ENCODE measurements around the gene LPIN2. TPM values are rescaled to one million over a fixed set of nuclear protein-coding genes. Genes with fewer than 3 reads are reported as not detected.
A peak's percentile ranks its signal among the peaks of the same experiment; 100 is the strongest.

The LPIN2 gene
- total RNA-seq, 1 donor from 2014 or later: 44.9 TPM

DNA sequence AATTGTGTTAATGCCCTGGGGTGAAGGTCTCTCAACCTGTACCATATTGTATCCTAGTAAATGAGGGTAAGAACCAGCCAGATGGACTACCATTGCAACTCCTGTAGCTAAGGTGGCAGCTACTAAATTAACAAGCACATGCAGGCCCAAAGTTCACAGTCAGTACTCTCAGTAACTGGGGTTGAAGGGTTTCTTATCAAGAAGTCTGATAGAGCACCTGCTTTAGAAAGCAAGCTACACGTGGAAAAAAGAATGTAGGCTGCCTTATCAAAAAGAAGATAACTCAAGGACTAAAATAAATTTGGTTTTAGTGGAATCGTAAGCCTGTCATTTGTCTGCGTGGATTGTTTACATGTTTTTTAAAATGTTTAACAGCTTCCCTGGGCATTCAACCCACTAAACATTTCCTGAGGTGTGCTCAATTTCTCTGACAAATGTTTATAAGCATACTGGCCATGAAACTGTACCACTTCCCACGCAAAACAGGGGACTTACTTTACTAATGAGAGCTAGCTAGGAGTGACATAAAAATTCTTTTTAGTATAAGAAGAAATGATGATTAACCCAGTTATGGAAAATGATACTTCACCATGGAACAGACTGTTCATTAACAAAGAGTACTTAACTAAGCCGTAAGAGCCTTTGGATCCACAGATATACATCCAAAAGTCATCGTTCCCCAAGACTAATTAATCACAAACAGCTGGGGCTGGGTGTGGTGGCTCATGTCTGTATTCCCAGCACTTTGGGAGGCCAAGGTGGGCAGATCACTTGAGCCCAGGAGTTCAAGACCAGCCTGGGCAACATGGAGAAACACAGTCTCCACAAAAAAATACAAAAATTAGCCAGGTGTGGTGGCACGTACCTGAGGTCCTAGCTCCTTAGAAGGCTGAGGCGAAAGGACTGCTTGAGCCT is 36.5 kb downstream of the LPIN2 start:
- peak overlapping the region; percentile 36 for H3K27ac Mint-ChIP-seq
- TF ChIP-seq, protein P1, sequence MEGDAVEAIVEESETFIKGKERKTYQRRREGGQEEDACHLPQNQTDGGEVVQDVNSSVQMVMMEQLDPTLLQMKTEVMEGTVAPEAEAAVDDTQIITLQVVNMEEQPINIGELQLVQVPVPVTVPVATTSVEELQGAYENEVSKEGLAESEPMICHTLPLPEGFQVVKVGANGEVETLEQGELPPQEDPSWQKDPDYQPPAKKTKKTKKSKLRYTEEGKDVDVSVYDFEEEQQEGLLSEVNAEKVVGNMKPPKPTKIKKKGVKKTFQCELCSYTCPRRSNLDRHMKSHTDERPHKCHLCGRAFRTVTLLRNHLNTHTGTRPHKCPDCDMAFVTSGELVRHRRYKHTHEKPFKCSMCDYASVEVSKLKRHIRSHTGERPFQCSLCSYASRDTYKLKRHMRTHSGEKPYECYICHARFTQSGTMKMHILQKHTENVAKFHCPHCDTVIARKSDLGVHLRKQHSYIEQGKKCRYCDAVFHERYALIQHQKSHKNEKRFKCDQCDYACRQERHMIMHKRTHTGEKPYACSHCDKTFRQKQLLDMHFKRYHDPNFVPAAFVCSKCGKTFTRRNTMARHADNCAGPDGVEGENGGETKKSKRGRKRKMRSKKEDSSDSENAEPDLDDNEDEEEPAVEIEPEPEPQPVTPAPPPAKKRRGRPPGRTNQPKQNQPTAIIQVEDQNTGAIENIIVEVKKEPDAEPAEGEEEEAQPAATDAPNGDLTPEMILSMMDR (IDR thresholded peaks at IDR 0.05; ENCODE audit: unreplicated experiment): no peak
- no peaks in the 10 kb centered on the region for H3K27me3 Mint-ChIP-seq (ENCODE audit: low read depth)
- H3K36me3 Mint-ChIP-seq: peaks cover 2% of the 10 kb centered on the region
- no peak for DNase-seq (ENCODE audit: low spot score in 2 of 2, unreplicated experiment in 2 of 2)
- peaks cover 46% of the 10 kb centered on the region for H3K4me1 Mint-ChIP-seq
- no peaks in the 10 kb centered on the region for H3K9me3 Mint-ChIP-seq
- no peak overlapping the region for H3K4me3 Mint-ChIP-seq

DNA sequence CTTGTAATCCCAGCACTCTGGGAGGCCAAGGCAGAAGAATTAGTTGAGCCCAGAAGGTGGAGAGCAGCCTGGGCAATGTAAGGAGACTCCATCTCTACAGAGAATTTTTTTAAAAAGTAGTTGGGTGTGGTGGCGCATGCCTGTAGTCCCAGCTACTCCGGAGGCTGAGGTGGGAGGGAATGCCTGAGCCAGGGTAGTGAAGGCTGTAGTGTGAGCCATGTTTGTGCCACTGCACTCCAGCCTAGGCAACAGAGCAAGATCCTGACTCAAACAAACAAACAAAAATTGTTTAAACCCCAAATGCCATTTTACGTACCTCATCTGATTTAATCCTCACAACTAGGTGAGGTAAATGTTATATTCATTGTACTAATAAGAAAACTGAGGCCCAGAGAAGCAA is 38.2 kb downstream of the LPIN2 start:
- Mint-ChIP-seq H3K4me1 (peaks cover 46% of the 10 kb centered on the region), H3K9me3 (no peaks in the 10 kb centered on the region), H3K4me3 (no peak overlapping the region), H3K27ac (no peak overlapping the region), H3K27me3 (ENCODE audit: low read depth) (no peaks in the 10 kb centered on the region), H3K36me3 (peaks cover 7% of the 10 kb centered on the region)
- TF ChIP-seq, protein P1 (IDR thresholded peaks at IDR 0.05; ENCODE audit: unreplicated experiment): no peak
- DNase-seq (ENCODE audit: low spot score in 2 of 2, unreplicated experiment in 2 of 2): no peak

DNA sequence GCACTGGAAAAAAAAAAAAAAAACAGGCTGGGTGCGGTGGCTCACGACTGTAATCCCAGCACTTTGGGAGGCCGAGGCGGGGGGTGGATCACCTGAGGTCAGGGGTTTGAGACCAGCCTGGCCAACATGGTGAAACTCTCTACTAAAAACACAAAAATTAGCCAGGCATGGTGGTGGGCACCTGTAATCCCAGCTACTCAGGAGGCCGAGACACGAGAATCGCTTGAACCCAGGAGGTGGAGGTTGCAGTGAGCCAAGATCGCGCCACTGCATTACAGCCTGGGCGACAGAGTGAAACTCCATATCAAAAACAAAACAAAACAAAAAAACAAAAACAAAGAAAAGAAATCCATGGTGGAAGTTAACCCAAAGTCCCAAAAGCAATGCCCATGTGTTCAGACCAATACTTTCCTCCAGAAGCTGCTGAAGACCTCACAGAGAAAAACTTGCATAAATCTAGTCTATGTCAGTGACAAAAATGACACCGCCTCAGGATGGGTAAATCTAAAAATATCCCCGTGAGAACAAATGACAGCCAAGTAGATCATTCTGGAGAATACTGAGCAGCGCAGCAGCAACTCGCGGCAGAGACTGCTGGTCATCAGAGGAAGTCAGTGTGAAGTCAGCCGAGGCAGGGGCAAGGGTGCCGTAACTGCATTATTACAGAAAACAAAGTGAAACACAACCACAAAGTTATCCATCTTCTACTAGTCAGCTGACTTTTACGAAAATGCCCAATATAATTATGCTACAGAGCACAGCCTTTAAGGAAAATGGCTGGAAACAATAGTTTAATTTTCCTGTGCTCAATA is 41.0 kb downstream of the LPIN2 start:
- TF ChIP-seq, protein P1 (IDR thresholded peaks at IDR 0.05; ENCODE audit: unreplicated experiment): no peak
- Mint-ChIP-seq H3K9me3 (no peaks in the 10 kb centered on the region), H3K4me1 (peaks cover 50% of the 10 kb centered on the region), H3K4me3 (no peak overlapping the region), H3K36me3 (peaks cover 5% of the 10 kb centered on the region), H3K27me3 (ENCODE audit: low read depth) (no peaks in the 10 kb centered on the region), H3K27ac (peak overlapping the region; percentile 68)
- DNase-seq (ENCODE audit: low spot score in 2 of 2, unreplicated experiment in 2 of 2): no peak

DNA sequence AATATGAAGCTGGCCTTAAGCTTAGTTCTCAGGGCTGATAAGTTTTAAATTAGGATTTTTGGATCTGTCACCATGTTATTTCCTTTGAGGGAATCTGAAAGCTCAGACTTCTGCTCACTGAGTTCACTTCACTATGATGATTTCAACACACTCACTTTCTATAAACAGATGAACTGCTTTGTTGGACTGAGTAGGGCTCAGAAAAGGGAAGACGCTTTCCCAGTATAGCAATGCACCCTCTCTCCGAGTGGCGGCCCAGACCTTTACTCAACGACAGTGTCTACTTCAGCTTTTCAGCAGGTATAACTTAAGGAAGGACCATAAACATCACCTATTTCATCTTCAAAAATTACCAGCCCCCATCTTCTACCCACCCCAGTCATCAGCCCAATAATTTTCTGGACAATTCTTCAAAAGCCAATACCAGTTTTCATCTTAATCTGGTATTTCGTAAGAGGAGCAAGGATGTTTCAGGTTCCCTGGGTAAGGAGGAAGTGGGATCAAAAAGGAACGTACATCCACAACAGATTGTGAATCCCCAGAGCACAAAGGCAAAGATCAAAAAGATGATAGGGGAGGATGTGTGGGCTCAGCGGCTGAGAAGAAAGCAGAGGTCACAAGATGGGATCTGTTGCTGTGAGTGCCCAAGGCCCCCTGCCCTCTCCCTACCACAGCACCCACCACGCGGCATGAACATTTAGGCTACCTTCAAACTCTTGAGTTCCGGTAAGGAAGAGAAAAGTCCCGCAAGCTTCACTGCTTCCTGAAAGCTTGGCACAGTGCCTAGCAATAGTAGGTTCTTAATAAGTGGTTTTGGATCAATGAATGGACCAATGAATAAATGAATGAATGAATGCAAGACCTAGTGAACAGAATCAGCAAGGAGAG is 41.9 kb downstream of the LPIN2 start:
- H3K4me3 Mint-ChIP-seq: no peak overlapping the region
- H3K27ac Mint-ChIP-seq: no peak overlapping the region
- no peaks in the 10 kb centered on the region for H3K27me3 Mint-ChIP-seq (ENCODE audit: low read depth)
- TF ChIP-seq, protein P1 (IDR thresholded peaks at IDR 0.05; ENCODE audit: unreplicated experiment): no peak
- peaks cover 8% of the 10 kb centered on the region for H3K36me3 Mint-ChIP-seq
- H3K9me3 Mint-ChIP-seq: no peaks in the 10 kb centered on the region
- H3K4me1 Mint-ChIP-seq: peaks cover 45% of the 10 kb centered on the region
- DNase-seq (ENCODE audit: low spot score in 2 of 2, unreplicated experiment in 2 of 2): no peak

DNA sequence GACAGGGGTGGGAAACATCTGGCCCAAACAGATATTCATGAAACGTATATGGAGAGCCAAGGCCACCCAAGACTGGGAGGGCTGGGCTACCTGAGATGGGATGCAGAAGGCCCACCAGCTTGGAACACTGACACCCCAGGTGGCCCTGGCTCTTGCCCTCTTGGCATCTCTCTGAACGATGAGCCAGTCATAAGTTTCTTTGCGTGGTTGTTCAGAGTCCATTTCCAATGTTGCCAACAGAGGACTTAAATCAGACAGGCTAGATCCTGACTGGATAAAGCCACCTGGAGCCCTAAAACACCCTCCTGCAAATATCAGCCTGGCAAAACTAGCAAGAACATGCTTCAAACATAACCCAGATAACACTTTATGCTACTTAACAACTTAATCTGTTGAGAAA is 42.6 kb downstream of the LPIN2 start:
- H3K4me3 Mint-ChIP-seq: no peak overlapping the region
- no peaks in the 10 kb centered on the region for H3K27me3 Mint-ChIP-seq (ENCODE audit: low read depth)
- TF ChIP-seq, protein P1 (IDR thresholded peaks at IDR 0.05; ENCODE audit: unreplicated experiment): no peak
- DNase-seq (ENCODE audit: low spot score in 2 of 2, unreplicated experiment in 2 of 2): no peak
- H3K4me1 Mint-ChIP-seq: peaks cover 44% of the 10 kb centered on the region
- peaks cover 8% of the 10 kb centered on the region for H3K36me3 Mint-ChIP-seq
- H3K27ac Mint-ChIP-seq: no peak overlapping the region
- H3K9me3 Mint-ChIP-seq: no peaks in the 10 kb centered on the region
